HEK293 (cell line): ENCODE measurements around the gene RBFOX2.

ENCODE experiments used
- BCL11A ChIP-seq: fragments of 450-650 bp; formaldehyde crosslinking; IDR thresholded peaks from 2 replicates; pipeline ENCODE4 v1.5.1; 2016; ENCODE audit warnings: low read depth, missing biosample characterization, missing genetic modification characterization
- GLI2 ChIP-seq: fragments of 450-650 bp; formaldehyde crosslinking; IDR thresholded peaks from 2 replicates; pipeline ENCODE4; 2017; ENCODE audit warnings: missing biosample characterization, missing genetic modification characterization, low read depth, borderline replicate concordance
- SALL2 ChIP-seq: fragments of 450-650 bp; formaldehyde crosslinking; IDR thresholded peaks from 2 replicates; pipeline ENCODE4 v1.5.0; 2017; ENCODE audit warnings: missing biosample characterization, mild to moderate bottlenecking, missing genetic modification characterization, borderline replicate concordance
- TCF7L2 ChIP-seq: IDR thresholded peaks from 2 replicates; pipeline ENCODE4 v1.6.1; 2011; ENCODE audit warnings: low read depth, mild to moderate bottlenecking, inconsistent platforms, low read length, moderate library complexity, borderline replicate concordance
- TSHZ1 ChIP-seq: fragments of 450-650 bp; formaldehyde crosslinking; IDR thresholded peaks from 2 replicates; pipeline ENCODE4 v1.5.1; 2016; ENCODE audit warnings: missing biosample characterization, missing genetic modification characterization, borderline replicate concordance
- ZBTB44 ChIP-seq: fragments of 450-650 bp; IDR thresholded peaks from 2 replicates; pipeline ENCODE4 v1.5.1; 2018; ENCODE audit warnings: missing biosample characterization, mild to moderate bottlenecking, missing genetic modification characterization
- ZBTB6 ChIP-seq: fragments of 450-650 bp; formaldehyde crosslinking; IDR thresholded peaks from 2 replicates; pipeline ENCODE4 v1.5.1; 2017; ENCODE audit warnings: missing biosample characterization, missing genetic modification characterization
- ZFHX2 ChIP-seq: fragments of 450-650 bp; formaldehyde crosslinking; conservative IDR thresholded peaks from 2 replicates; pipeline ENCODE4 v1.5.1; 2016; ENCODE audit warnings: missing biosample characterization, missing genetic modification characterization
- ZNF132 ChIP-seq: fragments of 450-650 bp; formaldehyde crosslinking; IDR thresholded peaks from 2 replicates; pipeline ENCODE4 v1.5.1; 2017; ENCODE audit warnings: missing biosample characterization, missing genetic modification characterization, borderline replicate concordance
- ZNF133 ChIP-seq: fragments of 450-650 bp; formaldehyde crosslinking; IDR thresholded peaks from 2 replicates; pipeline ENCODE4 v1.5.1; 2016; ENCODE audit warnings: missing biosample characterization, missing genetic modification characterization
- ZNF2 ChIP-seq: fragments of 450-650 bp; formaldehyde crosslinking; IDR thresholded peaks from 2 replicates; pipeline ENCODE4 v1.5.1; 2016; ENCODE audit warnings: missing biosample characterization, missing genetic modification characterization
- ZNF26 ChIP-seq: fragments of 450-650 bp; formaldehyde crosslinking; IDR thresholded peaks from 2 replicates; pipeline ENCODE4 v1.5.1; 2016; ENCODE audit warnings: missing biosample characterization, missing genetic modification characterization
- ZNF274 ChIP-seq, 2 experiments: fragments of 200-500 bp in 1 of 2; fragments of 450-650 bp in 1 of 2; sonication (Bioruptor generic) in 1 of 2; formaldehyde crosslinking in 1 of 2; IDR thresholded peaks; 2 replicates each; pipeline versions ENCODE4 v1.5.1 to v1.6.1; 2014 to 2016; ENCODE audit warnings: borderline replicate concordance in 1 of 2, inconsistent platforms in 1 of 2, low read length in 1 of 2, missing biosample characterization in 1 of 2, missing genetic modification characterization in 1 of 2
- ZNF354C ChIP-seq: fragments of 450-650 bp; formaldehyde crosslinking; IDR thresholded peaks from 2 replicates; pipeline ENCODE4 v1.5.1; 2016; ENCODE audit warnings: missing biosample characterization, missing genetic modification characterization, low read depth, borderline replicate concordance
- ZNF37A ChIP-seq: fragments of 450-650 bp; IDR thresholded peaks from 2 replicates; pipeline ENCODE4 v1.5.1; 2018; ENCODE audit warnings: missing biosample characterization, missing genetic modification characterization
- ZNF391 ChIP-seq: fragments of 450-650 bp; formaldehyde crosslinking; IDR thresholded peaks from 2 replicates; pipeline ENCODE4 v1.5.1; 2016; ENCODE audit warnings: low read depth, missing biosample characterization, missing genetic modification characterization, borderline replicate concordance
- ZNF404 ChIP-seq: fragments of 450-650 bp; formaldehyde crosslinking; IDR thresholded peaks from 2 replicates; pipeline ENCODE4 v1.5.1; 2017; ENCODE audit warnings: missing biosample characterization, missing genetic modification characterization
- ZNF433 ChIP-seq: fragments of 450-650 bp; formaldehyde crosslinking; IDR thresholded peaks from 2 replicates; pipeline ENCODE4 v1.5.1; 2016; ENCODE audit warnings: missing biosample characterization, missing genetic modification characterization, low read depth
- ZNF48 ChIP-seq: fragments of 450-650 bp; formaldehyde crosslinking; IDR thresholded peaks from 2 replicates; pipeline ENCODE4 v1.5.1; 2016; ENCODE audit warnings: missing biosample characterization, missing genetic modification characterization
- ZNF510 ChIP-seq: fragments of 450-650 bp; formaldehyde crosslinking; IDR thresholded peaks from 2 replicates; pipeline ENCODE4 v1.5.1; 2018; ENCODE audit warnings: mild to moderate bottlenecking, missing genetic modification characterization, missing biosample characterization; ENCODE audit not compliant: insufficient replicate concordance
- ZNF555 ChIP-seq: fragments of 450-650 bp; formaldehyde crosslinking; conservative IDR thresholded peaks from 2 replicates; pipeline ENCODE4 v1.5.1; 2017; ENCODE audit warnings: missing biosample characterization, mild to moderate bottlenecking, missing genetic modification characterization, inconsistent platforms
- ZNF677 ChIP-seq: fragments of 450-650 bp; IDR thresholded peaks from 2 replicates; pipeline ENCODE4 v1.5.0; 2018; ENCODE audit warnings: missing biosample characterization, mild to moderate bottlenecking, missing genetic modification characterization, moderate library complexity
- ZNF704 ChIP-seq: fragments of 450-650 bp; formaldehyde crosslinking; IDR thresholded peaks from 2 replicates; pipeline ENCODE4 v1.5.1; 2016; ENCODE audit warnings: missing biosample characterization, missing genetic modification characterization
- ZNF747 ChIP-seq: fragments of 450-650 bp; formaldehyde crosslinking; IDR thresholded peaks from 2 replicates; pipeline ENCODE4 v1.5.1; 2016; ENCODE audit warnings: missing biosample characterization, missing genetic modification characterization
- ZNF777 ChIP-seq: fragments of 450-650 bp; formaldehyde crosslinking; IDR thresholded peaks from 2 replicates; pipeline ENCODE4 v1.5.1; 2017; ENCODE audit warnings: missing biosample characterization, missing genetic modification characterization, borderline replicate concordance
- ZXDB ChIP-seq: fragments of 450-650 bp; formaldehyde crosslinking; IDR thresholded peaks from 2 replicates; pipeline ENCODE4 v1.5.1; 2016; ENCODE audit warnings: missing biosample characterization, missing genetic modification characterization
- TF ChIP-seq, protein P1 (sequence below): fragments of 450-650 bp; formaldehyde crosslinking; IDR thresholded peaks from 2 replicates; pipeline ENCODE4 v1.5.1; 2016; ENCODE audit warnings: missing biosample characterization, missing genetic modification characterization

RBFOX2 gene

GRCh38 chr22:36065775-36066544, 37.3 kb upstream of the RBFOX2 start (continued):
- peak; percentile 80; the same call in 1 of the 2 replicates for TF ChIP-seq BCL11A (tag by site-specific recombination)
- TF ChIP-seq ZNF132 (tag by site-specific recombination), result no peak
- TF ChIP-seq ZNF510 (tag by site-specific recombination), result no peak
- peak; percentile 76; the same call in 1 of the 2 replicates for TF ChIP-seq ZNF391
- TF ChIP-seq ZNF704 (tag by site-specific recombination), result no peak
- TF ChIP-seq ZFHX2 (tag by site-specific recombination), result peak; percentile 90
- TF ChIP-seq ZNF37A (tag by site-specific recombination), result no peak
- TF ChIP-seq ZNF433 (tag by site-specific recombination), result no peak
- no peak; the same call in 1 of the 2 replicates for TF ChIP-seq ZBTB6 (tag by site-specific recombination)
- TF ChIP-seq, protein P1, sequence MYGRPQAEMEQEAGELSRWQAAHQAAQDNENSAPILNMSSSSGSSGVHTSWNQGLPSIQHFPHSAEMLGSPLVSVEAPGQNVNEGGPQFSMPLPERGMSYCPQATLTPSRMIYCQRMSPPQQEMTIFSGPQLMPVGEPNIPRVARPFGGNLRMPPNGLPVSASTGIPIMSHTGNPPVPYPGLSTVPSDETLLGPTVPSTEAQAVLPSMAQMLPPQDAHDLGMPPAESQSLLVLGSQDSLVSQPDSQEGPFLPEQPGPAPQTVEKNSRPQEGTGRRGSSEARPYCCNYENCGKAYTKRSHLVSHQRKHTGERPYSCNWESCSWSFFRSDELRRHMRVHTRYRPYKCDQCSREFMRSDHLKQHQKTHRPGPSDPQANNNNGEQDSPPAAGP (tag by site-specific recombination), result peak; percentile 87
- TF ChIP-seq ZBTB44 (tag by site-specific recombination), result 0 out of 2 replicates have a peak, but pooled peaks have one; percentile 45
- TF ChIP-seq ZXDB, result peak; percentile 80
- TF ChIP-seq ZNF274 (IDR thresholded peaks at IDR 0.05; ENCODE audit: low read length), result no peak
- TF ChIP-seq ZNF274 (tag by site-specific recombination; IDR thresholded peaks at IDR 0.05; ENCODE audit: borderline replicate concordance), result no peak
- no peak for TF ChIP-seq GLI2
- no peak for TF ChIP-seq ZNF26 (tag by site-specific recombination)
- peak; percentile 82; the same call in 1 of the 2 replicates for TF ChIP-seq ZNF2 (tag by site-specific recombination)
- TF ChIP-seq ZNF555 (tag by site-specific recombination), result no peak
- TF ChIP-seq ZNF777 (tag by site-specific recombination), result no peak
- no peak for TF ChIP-seq ZNF404
- no peak for TF ChIP-seq ZNF747
- no peak for TF ChIP-seq ZNF133 (tag by site-specific recombination)
- no peak for TF ChIP-seq ZNF48
- TF ChIP-seq ZNF677 (tag by site-specific recombination), result no peak
- TF ChIP-seq SALL2 (tag by site-specific recombination), result no peak
- no peak for TF ChIP-seq ZNF354C (tag by site-specific recombination)
- no peak for TF ChIP-seq TCF7L2
- no peak for TF ChIP-seq TSHZ1
